NCI-H1417 treated with DMSO at 0.1 percent for 48 hours (cell line): Measurements from ENCODE around the gene SFXN4.
"Not testable (repeated sequence)": the region's sequence is repeated elsewhere in the genome, so short reads cannot be mapped to it uniquely, and the experiment has no call there.

Experiments used
- DNase-seq: peaks from one replicate; lab custom pipeline; 2025; lab: John Stamatoyannopoulos, UW

SFXN4 gene

GRCh38 chr10:119112056-119112455 is 53.5 kb downstream of the SFXN4 start:
- DNase-seq: no peak

- DNase-seq: not testable (repeated sequence)
Measured at GRCh38 chr10:119107771-119108170, 57.7 kb downstream of the SFXN4 start.

DNA sequence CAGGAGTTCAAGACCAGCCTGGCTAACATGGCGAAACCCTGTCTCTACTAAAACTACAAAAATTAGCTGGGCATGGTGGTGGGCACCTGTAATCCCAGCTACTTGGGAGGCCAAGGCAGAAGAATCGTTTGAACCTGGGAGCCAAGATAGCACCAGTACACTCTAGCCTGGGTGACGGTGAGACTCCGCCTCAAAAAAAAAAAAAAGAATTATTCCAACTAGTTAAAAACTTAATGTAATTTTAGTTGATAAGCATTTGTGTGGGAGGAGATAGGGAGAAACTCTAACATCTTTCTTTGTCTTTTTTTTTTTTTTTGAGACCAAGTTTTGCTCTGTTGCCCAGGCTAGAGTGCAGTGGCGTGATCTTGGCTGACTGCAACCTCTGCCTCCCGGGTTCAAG is 58.4 kb downstream of the SFXN4 start:
- DNase-seq: not testable (repeated sequence)

- not testable (repeated sequence) for DNase-seq
Measured at GRCh38 chr10:119105899-119106298, 59.6 kb downstream of the SFXN4 start.

GRCh38 chr10:119105155-119105554 is 60.4 kb downstream of the SFXN4 start:
- DNase-seq: no peak

DNA sequence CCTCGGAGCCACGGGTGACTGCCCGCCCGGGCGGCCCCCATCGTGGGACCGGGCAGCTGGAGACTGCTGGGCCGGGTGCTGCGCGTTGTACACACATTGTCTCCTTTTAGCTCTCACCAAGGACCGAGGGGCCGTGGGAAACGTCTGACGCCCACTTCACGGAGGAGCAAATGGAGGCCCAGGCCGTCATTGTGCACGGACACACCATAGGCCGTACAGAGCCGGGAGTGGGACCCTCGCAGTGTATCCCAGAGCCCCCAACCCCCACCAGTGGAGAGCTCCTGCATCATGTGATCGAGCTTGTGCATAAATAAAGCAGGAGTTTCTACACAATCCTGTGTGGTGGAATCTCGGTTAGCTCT is 60.9 kb downstream of the SFXN4 start:
- no peak for DNase-seq

DNA sequence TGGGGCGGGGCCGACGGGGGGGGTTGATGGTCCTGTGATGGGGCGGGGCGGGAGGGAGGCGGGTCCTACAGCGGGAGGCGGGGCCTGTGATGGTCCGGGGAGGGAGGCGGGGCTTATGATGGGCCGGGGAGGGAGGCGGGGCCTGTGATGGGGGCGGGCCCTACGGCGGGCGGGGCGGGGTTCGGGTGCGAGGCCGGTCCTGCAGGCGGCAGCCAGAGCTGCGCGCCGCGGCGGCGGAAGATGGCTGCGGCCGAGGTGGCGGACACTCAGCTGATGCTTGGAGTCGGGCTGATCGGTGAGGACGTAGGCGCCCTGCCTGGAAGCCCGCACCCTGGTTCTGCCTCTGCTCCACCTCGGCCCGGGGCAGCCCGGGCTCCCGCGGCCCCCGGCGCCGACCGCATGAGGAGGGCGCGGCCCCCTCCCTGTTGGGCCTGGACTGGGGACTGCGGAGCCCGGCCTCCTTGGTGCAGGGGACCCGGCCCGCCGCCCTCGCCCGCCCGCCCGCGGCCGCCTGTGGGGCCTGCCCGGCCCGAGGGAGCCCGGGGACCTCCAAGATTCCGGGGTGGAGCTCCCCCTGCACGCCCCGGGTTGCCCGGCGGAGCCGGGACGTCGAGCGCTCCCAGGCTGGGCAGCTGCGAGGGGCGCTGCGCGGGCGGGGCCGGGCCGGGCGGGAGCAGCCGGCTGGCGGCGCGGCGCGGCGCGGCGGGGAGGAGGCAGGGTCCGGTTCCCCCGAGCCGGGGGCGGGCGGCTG is 61.4 kb downstream of the SFXN4 start, which contains the start of gene DENND10:
Gene DENND10 (plus strand): TSS at position 211 of the 751 bp plus-strand sequence. CDS start 30 bp downstream, at position 241.
- DNase-seq: no peak

DNA sequence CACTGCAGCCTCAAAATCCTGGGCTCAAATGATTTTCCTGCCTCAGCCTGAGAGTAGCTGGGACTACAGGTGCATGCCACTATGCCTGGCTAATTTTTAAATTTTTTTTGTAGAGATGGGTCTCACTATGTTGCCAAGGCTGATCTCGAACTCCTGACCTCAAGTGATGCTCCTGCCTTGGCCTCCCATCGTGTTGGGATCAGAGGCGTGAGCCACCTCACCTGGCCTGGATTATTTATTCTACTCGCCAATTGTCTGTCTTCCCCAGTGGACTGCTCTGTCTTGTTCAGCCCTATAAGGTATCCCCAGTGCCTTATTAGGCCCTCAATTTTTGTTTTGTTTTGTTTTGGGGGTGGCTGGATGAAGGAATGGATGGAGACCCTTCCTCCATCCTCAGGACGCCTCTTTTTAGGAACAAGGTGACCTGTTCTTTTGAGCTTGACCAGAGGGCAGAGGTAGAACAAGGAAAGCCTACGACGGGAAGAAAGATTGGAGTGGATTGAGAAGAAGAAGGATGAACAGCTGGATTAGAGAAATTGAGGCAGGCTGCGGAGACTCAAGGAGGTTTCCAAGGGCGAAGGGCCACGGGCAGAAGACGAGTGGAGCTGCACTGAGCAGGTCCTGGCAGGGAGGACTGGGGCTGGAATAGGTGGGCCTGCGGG is 62.1 kb downstream of the SFXN4 start:
- DNase-seq: no peak

- no peak for DNase-seq
Measured at GRCh38 chr10:119101366-119102098, 64.0 kb downstream of the SFXN4 start.

DNA sequence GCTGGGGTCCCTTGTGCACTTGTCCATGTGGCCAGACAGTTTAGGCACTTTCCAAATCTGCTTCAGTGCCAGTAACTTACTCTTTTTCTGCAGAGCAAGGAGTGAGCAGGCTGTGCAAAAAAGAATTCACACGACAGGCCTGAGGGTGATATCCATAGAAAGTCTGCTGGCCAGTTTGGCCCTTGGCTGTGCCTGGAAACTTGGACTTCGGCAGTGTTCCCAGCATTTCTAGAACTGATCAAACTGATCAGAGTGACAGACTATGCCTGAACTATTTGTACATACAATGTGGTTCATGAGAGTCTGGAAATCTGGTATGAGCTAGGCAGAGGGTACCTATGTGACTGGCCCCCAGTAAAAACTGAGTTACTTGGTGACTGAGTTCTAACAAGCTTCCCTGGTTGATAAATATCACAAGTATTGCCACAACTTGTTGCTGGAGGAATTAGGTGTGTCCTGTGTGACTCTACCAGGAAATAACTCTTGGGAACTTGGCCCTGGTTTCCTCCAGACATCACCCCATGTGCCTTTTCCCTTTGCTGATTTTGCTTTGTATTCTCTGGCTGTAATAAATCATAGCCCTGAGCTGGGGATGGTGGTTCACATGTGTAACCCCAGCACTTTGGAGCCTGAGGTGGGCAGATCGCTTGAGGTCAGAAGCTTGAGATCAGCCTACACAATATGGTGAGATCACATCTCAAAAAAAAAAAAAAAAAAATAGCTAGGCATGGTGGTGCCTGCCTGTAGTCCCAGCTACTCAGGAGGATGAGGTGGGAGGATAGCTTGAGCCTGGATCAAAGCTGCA is 64.9 kb downstream of the SFXN4 start:
- no peak for DNase-seq

- no peak for DNase-seq
Measured at GRCh38 chr10:119098576-119098975, 66.9 kb downstream of the SFXN4 start.

- DNase-seq: not testable (repeated sequence)
Measured at GRCh38 chr10:119096641-119097415, 68.7 kb downstream of the SFXN4 start.

- no peak for DNase-seq
Measured at GRCh38 chr10:119095640-119096039, 69.9 kb downstream of the SFXN4 start.

DNA sequence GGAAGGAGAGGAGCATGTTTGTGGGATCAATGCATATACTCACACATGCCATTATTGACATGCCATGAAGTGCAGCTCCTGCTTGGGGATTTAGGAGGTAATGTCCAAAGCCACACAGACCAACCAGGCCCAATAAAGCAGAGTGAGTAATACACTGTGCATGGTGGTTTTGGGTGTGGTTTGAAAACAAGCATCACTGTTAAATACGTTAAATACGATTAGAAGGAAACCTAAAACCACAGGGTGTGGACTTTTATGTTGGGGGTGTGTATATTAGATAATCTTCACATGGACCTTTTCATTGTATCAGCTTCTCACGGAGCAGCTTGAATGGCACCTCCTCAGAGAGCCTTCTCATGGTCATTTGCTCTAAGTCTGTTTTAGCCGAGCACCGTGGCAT is 74.5 kb downstream of the SFXN4 start:
- DNase-seq: no peak
